Neutrophil (primary cell): ENCODE results near the gene SF3B4.

Experiments used
- H3K27ac ChIP-seq: fragments of 200-600 bp; sonication (generic); 2 replicates; pipeline ENCODE4 v1.5.1; 2016; ENCODE audit warnings: mild to moderate bottlenecking, moderate library complexity
- H3K27me3 ChIP-seq: fragments of 200-600 bp; sonication (generic); 2 replicates; pipeline ENCODE4 v1.6.0; 2016; ENCODE audit warnings: mild to moderate bottlenecking
- H3K36me3 ChIP-seq: fragments of 200-600 bp; sonication (generic); 2 replicates; pipeline ENCODE4 v1.5.1; 2017
- H3K4me1 ChIP-seq, 2 experiments: fragments of 200-600 bp in 1 of 2; sonication (generic) in 1 of 2; 1 replicate in 1 of 2; 2 replicates in 1 of 2; pipeline versions ENCODE4 v1.5.1 to v1.6.1; 2013 to 2016; ENCODE audit warnings: low read depth in 1 of 2, low read length in 1 of 2, mild to moderate bottlenecking in 1 of 2, moderate library complexity in 1 of 2; ENCODE audit not compliant: control insufficient read depth in 1 of 2, insufficient read depth in 1 of 2
- H3K4me3 ChIP-seq, 2 experiments: fragments of 200-600 bp in 1 of 2; sonication (generic) in 1 of 2; 1 replicate in 1 of 2; 2 replicates in 1 of 2; pipeline ENCODE4 v1.5.1; 2013 to 2016; ENCODE audit warnings: low read depth in 1 of 2, low read length in 1 of 2, mild to moderate bottlenecking in 1 of 2, moderate library complexity in 1 of 2
- H3K9me3 ChIP-seq: fragments of 200-600 bp; sonication (generic); 2 replicates; pipeline ENCODE4 v1.5.1; 2016
- TF ChIP-seq, protein P1 (sequence below): fragments of 200-600 bp; sonication (generic); IDR thresholded peaks from 2 replicates; pipeline ENCODE4 v1.5.1; 2016; ENCODE audit warnings: antibody characterized with exemption

SF3B4 gene

DNA sequence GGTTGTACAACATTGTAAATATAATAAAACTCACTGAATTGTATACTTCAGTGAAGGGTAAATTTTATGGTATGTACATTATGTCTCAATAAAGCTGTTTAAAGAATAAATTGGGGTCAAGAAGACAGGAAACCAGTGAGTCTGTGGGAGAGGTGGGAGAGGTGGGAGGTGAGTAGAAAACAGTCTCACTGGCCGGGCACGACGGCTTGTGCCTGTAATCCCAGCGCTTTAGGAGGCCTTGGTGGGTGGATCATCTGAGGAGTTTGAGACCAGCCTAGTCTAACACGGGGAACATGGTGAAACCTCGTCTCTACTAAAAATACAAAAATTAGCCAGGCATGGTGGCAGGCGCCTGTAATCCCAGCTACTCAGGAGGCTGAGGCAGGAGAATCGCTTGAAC is 4.9 kb upstream of the SF3B4 start:
- TF ChIP-seq, protein P1, sequence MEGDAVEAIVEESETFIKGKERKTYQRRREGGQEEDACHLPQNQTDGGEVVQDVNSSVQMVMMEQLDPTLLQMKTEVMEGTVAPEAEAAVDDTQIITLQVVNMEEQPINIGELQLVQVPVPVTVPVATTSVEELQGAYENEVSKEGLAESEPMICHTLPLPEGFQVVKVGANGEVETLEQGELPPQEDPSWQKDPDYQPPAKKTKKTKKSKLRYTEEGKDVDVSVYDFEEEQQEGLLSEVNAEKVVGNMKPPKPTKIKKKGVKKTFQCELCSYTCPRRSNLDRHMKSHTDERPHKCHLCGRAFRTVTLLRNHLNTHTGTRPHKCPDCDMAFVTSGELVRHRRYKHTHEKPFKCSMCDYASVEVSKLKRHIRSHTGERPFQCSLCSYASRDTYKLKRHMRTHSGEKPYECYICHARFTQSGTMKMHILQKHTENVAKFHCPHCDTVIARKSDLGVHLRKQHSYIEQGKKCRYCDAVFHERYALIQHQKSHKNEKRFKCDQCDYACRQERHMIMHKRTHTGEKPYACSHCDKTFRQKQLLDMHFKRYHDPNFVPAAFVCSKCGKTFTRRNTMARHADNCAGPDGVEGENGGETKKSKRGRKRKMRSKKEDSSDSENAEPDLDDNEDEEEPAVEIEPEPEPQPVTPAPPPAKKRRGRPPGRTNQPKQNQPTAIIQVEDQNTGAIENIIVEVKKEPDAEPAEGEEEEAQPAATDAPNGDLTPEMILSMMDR, result no peak
- Histone ChIP-seq H3K4me3 (no peak overlapping the region), H3K27ac (no peak overlapping the region), H3K27me3 (peaks cover 4% of the 10 kb centered on the region), H3K36me3 (no peaks in the 10 kb centered on the region), H3K9me3 (no peaks in the 10 kb centered on the region), H3K4me1 (peaks cover 8% of the 10 kb centered on the region in 2 experiments)

DNA sequence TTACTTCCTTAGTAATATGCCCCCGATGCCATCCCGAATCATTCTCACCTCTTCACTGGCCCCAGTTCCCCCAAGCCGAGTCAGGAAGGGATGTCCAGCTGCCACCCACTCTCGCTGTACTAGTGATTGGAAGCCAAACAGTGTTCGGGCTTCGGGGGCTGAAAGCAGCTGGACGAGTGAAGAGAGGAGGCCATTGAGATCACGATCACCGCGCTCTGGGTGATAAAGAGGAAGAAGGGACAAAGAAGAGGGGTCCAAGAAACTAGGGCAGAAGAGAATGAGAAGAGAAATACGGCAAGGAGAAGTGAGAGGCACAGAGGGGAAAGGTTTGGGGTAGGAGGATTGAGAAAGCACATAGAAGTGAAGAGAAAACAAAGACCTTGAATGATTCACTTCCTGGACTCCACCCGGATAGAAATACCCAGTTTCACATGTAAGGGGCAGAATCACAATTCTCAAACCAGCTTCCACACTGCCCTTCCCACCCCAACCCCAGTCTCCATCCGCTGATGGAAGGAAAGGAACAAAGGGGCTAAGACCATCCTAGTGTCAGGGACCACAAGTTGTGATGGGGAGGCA is 3.7 kb upstream of the SF3B4 start:
- TF ChIP-seq, protein P1, result no peak
- H3K4me3 ChIP-seq, result no peak overlapping the region
- H3K27me3 ChIP-seq, result peaks cover 4% of the 10 kb centered on the region
- H3K36me3 ChIP-seq, result peaks cover 5% of the 10 kb centered on the region
- H3K4me1 ChIP-seq, result peaks cover 16 to 18% of the 10 kb centered on the region in 2 experiments
- no peak overlapping the region for H3K27ac ChIP-seq
- H3K9me3 ChIP-seq, result no peaks in the 10 kb centered on the region

DNA sequence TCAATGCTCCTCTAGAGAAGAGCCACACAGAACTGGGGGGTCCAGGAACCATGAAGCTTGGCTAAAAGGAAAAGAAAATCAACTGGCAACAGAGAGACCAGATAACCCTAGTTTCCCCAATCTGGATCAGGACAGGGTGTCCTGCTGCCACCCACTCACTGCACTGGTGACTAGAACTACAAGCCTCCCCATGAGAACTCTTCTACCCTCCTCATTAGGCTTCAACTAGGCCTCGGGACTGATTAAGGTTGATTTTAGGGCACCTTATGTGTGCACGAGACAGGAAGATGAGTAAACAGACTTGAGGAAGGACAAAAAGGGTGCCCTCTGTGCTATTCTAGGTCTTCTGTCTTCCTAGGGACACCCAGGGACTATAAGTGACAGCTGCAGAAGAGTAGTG is 2.3 kb upstream of the SF3B4 start:
- Histone ChIP-seq H3K9me3 (no peaks in the 10 kb centered on the region), H3K36me3 (peaks cover 19% of the 10 kb centered on the region), H3K27ac (no peak overlapping the region), H3K4me3 (no peak overlapping the region), H3K27me3 (peaks cover 4% of the 10 kb centered on the region), H3K4me1 (peaks cover 18 to 23% of the 10 kb centered on the region in 2 experiments)
- TF ChIP-seq, protein P1, result no peak

DNA sequence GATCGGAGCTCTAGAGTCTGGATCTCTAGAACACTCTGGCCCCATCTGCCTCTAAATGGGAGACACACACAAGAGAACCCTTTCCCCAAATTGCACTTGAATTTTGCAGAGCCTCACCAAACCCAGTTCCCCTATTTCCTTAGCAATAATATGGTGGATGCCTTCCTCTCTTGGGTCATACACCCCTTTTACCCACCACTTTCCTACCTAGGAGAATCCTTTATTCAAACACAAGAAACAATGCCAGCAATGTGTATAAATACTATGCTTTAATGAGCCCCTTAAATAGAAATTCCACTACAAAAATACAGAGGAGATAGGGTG is 760 bp upstream of the SF3B4 start:
- peak overlapping the region; percentile 71 to 82 for H3K4me3 ChIP-seq
- peaks cover 18 to 23% of the 10 kb centered on the region in 2 experiments for H3K4me1 ChIP-seq
- H3K9me3 ChIP-seq, result no peaks in the 10 kb centered on the region
- H3K36me3 ChIP-seq, result peaks cover 34% of the 10 kb centered on the region
- no peaks in the 10 kb centered on the region for H3K27me3 ChIP-seq
- peak overlapping the region; percentile 94 for H3K27ac ChIP-seq
- TF ChIP-seq, protein P1, result no peak

DNA sequence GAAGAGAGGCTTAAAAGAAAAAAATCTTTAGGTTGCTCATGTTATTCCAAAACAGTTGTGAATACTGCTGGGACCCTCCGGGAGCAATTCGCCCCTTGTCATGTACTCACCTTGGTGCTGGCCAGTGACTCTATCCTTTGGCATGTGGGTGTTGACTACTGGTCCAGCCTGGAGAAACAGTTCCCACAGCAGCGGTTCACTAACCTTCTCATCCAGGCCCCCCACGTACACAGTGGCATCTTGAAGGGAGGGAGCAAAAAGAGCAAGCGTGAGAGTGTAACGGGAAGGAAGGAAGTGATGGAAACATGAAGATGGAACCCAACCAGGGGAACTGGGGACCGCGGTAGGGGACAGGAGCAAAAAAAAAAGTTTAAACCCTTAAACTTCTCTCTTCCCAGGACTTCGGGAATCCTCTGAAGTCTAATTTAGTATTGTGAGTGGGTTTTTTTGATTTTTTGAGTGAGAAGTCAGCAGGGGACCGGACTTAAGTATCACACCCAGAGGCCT is 494 bp downstream of the SF3B4 start:
- Histone ChIP-seq H3K4me3 (peak overlapping the region; percentile 71 to 82), H3K27ac (peak overlapping the region; percentile 94), H3K9me3 (no peaks in the 10 kb centered on the region), H3K36me3 (peaks cover 46% of the 10 kb centered on the region), H3K27me3 (no peaks in the 10 kb centered on the region), H3K4me1 (peaks cover 18 to 23% of the 10 kb centered on the region in 2 experiments)
- TF ChIP-seq, protein P1, result no peak
